Superior temporal gyrus (tissue), 1 donor: ENCODE results near the gene B4GALT7.

Source experiments
- DNase-seq: peaks from one replicate; pipeline ENCODE4 v3.0.0-alpha.2; 2016; ENCODE audit errors: extremely low spot score

Gene B4GALT7

DNA sequence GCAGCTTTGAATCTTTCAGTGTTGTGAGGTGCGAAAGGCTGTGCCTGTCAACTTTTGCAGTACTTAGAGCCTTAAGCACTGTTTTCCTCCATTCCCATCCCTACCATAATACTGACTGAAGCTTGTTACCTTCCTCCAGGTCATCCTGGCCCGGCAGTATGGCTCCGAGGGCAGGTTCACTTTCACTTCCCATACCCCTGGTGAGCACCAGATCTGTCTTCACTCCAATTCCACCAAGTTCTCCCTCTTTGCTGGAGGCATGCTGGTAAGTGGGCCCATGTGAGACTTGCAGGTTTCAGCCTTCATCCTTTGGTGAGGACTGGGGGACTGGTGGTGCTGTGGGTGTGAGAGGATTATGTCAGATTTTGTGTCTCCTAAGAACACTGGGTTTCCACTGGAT, 6.4 kb upstream of the B4GALT7 start:
- no peak for DNase-seq

DNA sequence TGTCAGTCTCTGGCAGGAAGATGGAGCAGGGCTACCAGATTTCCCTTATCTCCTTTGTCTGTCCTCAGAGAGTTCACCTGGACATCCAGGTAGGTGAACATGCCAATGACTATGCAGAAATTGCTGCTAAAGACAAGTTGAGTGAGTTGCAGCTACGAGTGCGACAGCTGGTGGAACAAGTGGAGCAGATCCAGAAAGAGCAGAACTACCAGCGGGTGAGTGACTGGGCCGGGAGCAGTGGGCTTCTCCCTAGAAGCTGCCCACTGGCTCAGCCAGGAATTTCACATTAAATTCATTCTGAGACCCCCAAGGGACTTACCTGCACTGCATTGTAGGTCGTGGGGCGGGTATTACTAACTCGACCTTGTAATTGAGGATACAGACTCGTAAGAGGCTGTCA, 5.9 kb upstream of the B4GALT7 start:
- DNase-seq: no peak

DNA sequence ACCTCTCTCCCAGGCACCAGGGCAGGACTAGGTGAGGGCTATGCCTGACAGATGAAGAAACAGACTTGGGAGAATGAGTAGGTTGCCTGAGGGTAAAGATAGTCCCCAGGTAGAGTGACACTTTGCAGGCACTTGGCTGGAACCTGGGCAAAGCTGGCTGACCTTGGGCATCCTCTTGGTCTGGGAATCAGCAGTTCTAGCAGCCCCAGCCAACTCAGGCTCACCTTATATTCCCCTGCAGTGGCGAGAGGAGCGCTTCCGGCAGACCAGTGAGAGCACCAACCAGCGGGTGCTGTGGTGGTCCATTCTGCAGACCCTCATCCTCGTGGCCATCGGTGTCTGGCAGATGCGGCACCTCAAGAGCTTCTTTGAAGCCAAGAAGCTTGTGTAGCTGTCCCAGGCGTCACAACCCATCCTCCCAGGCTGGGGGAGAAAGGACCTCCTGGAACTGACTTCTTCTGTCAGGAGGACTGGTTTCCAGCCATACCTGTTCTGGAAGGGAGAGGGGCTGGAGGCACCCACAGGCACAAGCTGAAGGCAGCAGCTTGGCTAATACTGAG, 4.8 kb upstream of the B4GALT7 start:
- DNase-seq: no peak

DNA sequence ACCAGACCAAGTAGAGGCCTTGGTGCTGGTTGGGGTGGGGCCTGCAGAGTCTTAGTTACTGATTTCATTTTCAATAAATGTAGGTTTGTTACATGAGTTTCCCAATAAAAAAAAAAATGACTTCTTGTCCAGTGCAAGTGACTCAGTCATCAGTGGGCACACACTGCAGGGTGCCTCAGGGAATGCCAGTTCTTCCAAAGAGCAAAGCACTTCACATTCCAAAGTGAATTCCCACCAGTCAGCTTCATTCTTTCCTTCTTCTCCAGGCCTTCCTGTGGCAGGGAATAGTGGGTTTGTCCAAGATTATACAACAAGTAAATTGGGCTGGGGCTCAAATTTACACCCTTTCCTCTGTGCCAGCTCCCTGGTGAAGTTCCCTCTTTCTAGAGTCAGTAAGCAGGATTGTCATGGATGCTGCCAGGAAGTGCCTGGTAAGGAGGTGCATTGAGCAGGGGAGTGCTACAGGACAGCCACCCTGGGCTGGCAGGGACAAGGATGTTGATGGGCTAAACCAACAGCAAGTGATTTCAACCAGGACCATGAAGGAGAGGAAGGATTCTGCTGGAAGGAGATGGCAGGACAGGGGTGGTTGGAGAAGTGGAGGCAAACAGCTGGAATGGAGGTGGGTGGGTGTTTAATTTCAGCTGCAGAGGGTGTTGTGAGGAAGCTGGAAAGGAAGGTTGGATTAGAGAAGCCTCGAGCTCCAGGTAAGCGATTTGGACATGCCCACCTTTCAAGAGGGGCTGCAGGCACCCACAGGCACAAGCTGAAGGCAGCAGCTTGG, 3.7 kb upstream of the B4GALT7 start:
- DNase-seq: no peak

DNA sequence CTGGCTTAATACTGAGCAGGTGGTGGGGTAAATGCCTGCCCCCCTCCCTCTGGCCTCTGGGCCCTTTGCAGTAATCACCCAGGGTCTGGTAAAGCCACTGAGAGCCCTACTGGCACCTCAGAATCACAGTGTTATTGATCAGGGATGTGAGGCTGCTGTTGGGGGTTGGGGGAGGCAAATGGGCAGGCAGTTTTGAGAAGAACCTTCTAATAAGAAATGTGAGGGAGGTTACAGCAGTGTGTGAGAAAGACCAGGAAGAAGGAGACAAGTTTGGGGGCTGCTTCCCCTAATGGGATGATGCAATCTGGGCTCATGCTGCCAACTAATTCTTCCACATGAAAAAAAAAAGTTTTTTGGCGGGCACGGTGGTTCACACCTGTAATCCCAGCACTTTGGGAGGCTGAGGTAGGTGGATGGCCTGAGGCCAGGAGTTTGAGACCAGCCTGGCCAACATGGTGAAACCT, 3.1 kb upstream of the B4GALT7 start:
- DNase-seq: no peak

DNA sequence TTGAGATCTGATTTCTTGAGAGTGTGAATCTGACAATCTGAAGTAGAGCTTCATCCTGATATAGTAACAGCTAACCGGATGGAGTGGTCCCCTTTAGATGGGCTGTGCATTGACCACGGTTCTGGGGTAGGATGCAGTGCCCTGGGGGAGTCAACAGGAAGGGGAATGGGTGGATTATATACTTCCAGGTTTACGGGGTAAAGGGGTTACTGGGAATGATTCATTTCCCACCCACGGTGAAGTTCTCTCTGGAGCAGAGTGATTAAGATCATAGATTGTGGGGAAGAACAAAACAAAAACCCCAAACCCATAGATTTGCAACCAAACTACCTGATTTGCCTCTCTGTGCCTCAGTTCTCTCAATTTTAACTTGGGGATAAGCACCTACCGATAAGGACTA, 1.5 kb upstream of the B4GALT7 start:
- no peak for DNase-seq

DNA sequence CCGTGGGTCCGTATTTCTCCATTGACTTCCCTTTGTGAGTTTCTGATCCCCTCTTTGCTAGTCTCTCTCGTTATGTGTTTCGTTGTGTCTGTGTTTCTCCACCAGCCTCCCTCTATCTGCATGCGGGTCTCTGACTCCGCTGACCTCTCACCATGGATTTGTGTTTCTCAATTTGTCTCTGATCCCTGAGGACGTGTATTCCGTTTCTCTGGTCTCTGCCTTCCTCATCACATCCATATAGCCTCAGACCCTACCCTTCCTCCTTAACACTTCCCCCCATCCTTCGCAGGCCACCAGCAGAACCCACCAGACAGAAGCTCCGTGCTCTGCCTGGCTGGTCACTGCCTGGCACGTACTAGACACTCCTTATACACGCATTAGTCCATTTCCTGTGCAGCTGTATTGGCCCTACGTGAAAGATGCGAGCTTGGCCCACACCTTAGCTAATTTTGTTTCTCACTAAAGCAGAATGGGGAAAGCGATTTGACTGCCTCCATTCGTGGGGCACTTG, 631 bp downstream of the B4GALT7 start:
- peak; percentile 25 for DNase-seq

DNA sequence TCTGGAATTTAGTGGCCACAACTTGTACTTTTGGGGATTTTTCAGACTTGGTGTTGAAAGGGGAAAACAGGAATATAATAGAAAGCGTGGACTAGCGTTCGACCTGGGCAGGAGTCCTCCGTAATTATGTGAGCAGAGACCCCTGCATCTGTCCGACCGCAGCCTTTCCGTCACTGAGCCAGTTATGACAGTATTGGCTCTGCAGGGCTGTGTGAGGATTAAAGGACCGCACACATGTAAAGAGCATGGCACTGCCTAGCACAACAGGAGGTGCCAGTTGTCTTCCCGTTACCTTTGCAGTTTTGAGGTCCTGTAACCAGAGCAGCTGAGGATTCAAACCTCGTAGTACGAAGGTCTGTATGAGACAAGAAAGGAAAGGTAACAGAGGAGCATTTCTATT, 1.2 kb downstream of the B4GALT7 start:
- DNase-seq: no peak

DNA sequence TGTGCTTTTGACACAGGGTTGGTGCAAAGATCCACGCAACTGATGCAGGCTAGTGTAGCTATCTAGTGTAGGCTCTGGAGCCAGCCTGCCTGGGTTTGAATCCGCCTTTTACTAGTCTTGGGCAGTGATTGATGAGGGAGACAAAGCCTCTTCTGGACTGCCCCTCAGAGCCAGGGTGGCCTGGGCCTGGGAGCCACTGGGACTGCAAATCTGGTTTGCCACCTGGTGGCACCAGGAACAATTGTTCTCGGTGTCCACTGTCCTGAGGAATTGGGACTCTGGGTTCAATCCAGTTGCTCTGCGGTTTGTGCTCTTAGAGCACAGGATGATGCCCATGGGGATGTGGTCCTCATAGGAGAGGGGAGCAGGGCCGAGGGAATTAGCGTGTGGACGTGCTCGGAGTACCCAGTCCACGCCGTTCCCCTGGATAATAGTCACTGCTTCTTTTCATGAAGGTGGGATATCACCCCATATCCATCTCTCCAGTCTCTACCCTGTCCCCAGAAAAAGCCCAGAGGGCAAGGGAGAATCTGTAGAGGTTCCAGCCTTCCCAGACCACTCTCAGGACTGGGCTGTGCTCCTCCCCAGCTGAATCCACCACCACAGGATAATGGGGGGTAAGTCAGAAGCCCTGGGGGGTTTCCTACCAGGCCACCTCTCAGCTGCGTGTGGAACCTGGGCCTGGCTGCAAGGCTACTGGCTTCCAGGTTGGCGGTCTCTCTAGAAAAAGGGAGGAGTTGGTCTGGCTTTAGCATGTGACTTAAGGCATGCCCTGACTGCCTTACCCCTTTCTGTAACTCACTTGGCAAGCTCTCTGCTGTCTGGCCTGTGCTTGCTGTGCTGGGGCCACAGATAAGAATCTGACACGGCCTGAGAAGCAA, 1.9 kb downstream of the B4GALT7 start:
- DNase-seq: no peak

DNA sequence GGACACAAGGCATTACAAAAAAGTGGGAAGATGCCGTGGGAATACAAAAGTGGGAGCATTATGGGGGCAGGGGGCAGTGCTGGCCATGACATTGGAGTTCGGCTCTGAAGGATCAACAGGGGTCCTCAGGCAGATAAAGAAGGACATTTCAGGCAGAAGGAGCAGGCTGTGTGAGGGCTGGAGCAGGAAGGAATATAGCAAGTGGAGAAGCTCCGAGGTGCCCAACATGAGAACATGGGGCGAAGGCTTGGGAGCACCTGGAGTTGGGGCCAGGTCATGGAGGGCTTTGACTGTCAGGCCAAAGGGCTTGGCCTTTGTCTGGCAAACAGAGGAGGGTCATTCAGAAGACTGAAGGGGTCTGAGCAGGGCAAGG, 2.5 kb downstream of the B4GALT7 start:
- DNase-seq: no peak

DNA sequence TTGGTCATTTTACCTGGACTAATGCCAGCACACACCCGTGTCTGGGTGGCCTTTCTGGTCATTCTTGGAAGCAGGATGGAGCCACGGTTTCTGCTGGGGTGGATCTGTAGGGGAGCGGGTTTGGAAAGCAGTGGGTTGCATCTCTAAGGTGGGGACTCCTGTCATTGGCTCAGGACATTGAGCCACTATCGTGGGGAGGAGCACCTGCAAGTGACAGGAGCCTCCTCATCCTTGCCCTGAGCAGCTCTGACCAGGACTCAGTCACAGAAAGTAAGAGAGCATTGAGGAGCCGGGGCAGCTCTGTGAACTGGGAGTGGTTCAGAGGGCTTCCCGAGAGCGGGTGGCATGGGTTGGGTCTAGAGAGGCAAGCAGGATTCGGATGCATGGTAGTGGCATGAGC, 3.7 kb downstream of the B4GALT7 start:
- no peak for DNase-seq

DNA sequence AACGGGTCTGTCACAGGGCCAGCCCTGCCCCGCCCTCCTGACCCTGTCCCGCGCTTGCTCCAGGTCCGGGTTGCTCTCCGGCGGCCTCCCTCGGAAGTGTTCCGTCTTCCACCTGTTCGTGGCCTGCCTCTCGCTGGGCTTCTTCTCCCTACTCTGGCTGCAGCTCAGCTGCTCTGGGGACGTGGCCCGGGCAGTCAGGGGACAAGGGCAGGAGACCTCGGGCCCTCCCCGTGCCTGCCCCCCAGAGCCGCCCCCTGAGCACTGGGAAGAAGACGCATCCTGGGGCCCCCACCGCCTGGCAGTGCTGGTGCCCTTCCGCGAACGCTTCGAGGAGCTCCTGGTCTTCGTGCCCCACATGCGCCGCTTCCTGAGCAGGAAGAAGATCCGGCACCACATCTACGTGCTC, 4.2 kb downstream of the B4GALT7 start:
- no peak for DNase-seq

DNA sequence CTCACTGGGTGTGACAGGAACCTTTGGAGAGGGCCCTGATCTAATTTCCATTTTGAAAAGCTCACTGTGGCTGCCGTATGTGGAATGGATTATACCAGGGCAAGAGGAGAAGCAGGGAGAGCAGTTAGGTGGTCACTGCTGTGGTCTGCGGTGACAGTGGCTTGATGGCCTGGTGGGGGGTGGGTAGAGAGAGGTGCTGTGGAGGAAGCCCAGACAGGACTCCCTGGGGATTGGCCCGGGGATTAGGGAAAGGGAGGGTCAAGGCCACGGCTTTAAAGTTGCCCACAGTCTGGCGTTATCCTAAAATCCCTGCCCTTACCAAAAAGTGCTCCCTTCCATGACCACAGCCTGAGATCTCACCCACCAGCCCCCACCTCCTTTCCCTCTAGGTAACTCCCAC, 4.7 kb downstream of the B4GALT7 start:
- no peak for DNase-seq

DNA sequence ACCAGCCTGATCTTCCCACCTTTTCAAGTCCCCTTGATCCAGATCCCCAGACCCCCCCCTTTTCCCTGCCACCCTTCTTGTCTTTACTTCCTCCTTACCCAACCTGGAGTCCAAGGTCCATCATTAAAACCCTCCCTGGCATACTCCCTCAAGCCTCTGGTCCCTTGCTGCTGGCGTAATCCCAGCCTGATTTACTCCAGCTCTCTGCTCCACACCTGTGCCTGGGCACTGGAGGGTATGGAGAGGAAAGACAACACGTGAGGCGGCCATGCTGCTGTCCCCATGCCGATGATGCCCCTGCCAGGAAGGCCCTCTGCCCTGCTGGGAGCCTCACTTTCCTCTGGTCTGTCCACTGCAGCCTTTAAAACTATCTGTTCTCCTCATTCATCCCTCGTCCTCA, 5.1 kb downstream of the B4GALT7 start:
- no peak for DNase-seq

DNA sequence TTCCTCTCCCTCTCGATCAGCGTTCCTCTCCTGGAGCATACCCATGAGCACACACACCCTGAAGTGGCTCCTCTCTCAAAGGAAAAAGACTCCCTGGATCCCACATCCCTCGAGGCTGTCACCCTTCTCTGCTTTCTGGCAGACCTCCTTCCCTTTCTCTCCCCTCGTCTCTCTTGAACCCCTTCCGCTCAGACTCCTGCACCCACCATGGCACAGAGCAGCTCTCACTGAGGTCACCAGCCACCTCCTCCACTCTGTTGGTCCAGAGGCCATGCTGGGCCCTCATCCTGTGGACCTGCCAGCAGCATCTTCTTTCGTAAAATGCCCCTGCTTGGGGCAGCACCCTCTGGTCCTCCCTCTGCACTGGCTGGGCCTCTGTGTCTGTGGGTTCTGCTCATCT, 5.7 kb downstream of the B4GALT7 start:
- no peak for DNase-seq

DNA sequence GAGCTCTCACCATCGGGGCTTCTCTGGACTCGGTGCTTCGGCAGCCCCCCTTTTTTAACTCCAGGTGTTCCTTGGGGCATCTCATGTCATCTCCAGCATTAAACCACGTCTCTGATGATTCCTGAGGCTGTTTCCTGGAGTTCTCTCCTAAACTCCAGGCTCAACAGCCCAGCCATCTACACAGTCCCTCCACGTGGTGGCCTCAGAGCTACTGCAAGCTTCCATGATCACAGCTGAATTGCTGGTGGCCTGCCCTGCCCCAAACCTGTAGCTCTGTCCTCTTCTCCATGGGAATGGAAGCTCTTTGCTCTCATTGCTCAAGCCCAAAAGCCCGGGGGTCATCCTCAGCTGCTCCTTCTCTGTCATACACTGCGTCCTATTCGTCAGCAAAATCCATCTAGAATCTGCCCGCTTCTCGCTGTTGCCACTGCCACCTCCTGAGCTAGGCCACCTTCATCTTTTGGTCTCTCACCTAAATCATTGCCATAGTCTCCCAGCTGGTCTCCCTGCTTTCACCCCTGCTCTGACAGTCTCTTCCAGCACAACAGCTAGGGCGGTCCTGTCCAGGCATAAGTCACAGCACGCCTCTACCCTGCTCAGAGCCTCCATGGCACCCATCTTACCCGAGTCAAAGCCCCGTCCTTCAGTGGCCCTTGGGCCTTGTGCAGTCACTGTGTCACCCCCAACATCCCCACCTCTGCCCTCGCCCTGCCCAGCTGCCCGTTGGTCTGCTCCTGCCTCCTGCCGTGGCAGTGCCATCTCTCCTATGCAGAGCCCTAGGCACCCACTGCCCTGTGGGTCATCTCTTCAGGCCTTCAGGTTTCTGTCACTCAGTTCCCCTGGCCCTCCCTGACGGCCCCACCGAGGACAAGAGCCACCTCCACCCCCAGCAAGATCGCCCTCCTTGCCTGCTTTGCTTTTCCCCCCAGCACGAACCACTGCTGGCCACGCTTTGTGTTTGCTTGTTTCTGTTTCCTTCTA, 6.4 kb downstream of the B4GALT7 start:
- no peak for DNase-seq

DNA sequence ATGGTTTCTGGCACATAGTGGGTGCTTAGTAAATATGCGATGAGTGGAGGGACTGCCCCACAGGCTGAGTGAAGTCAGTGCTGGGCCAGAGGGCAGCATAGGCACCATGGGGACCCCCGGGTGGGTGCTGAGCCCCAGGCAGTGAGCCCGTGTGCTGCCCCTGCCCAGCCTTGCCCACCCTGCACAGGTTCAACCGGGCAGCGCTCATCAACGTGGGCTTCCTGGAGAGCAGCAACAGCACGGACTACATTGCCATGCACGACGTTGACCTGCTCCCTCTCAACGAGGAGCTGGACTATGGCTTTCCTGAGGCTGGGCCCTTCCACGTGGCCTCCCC, 7.2 kb downstream of the B4GALT7 start:
- DNase-seq: no peak

DNA sequence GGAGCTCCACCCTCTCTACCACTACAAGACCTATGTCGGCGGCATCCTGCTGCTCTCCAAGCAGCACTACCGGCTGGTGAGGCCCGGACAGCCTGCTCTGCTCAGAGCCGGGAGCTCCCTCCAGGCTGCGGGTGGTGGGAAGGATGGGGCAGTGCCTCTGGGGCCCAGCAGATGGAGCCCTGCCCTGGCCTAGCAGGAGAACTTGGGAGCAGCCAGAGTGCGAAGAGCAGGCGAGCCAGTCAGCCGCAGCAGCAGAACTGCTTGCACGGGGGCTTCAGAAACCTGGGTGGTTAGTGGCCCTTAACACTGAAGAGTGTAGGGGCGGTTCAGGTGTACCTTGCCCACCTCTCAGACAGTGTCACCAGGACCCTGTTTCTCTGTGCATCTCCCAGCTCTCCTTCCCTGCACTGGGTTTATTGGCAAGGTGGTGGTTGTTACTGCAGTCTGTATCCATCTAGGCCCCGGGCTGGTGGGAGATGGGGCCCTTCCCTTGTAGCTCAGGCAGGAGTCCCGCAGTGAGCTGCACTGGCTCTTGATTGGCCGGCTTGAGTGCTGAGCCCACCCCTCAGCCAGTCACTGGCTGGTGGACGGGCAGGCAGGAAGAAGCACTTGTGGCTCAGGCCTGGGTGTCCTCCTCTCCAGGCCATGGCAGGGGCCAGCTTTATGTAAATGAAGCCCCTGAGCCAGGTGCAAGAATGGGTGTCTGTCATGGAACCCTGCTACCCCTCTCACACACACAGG, 7.7 kb downstream of the B4GALT7 start:
- DNase-seq: peak; percentile 77

DNA sequence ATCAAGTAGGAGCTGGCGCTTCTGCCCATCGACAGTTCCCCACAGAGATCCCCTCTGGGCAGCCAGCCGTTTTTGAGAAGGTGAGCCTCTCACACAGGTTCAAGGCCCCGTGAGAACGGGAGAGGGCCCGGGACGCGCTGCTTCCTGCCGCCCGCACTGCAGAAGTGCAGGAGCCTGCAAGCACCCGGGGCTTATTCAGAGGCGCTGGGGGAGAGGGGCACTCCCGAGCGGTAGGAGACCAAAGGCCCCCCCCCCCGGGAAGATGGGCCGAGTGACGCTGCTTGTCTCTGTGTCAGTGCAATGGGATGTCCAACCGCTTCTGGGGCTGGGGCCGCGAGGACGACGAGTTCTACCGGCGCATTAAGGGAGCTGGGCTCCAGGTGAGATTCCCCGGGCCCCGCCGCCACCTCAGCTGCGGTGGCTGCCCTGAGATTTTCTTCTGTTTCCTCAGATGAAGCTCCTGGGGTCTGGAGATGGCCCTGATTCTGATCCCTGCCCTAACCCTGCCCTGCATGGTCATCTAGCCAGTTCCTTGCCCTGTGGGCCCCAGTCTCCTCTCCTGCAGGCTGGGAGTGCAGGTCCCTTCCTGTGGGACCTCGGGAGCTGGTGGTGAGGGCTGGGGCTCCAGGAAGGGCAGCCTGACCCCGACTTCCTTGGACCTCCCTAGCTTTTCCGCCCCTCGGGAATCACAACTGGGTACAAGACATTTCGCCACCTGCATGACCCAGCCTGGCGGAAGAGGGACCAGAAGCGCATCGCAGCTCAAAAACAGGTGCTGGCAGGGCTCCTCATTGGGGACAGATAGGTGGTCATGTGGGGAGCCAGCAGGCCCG, 8.5 kb downstream of the B4GALT7 start:
- DNase-seq: no peak
